IMR-90 (cell line): Measurements from ENCODE around the gene TMBIM6. TPM values are rescaled to one million over a fixed set of nuclear protein-coding genes. Genes with fewer than 3 reads are reported as not detected.
A peak's percentile ranks its signal among the peaks of the same experiment; 100 is the strongest.

ENCODE experiments used
- ATAC-seq: fragments of 200-7000 bp; cut with Tn5 transposase; 2 replicates; pipeline ENCODE4 v1.9.1; 2020; ENCODE audit warnings: low read depth, mild to moderate bottlenecking, moderate library complexity
- BruUV-seq: library from RNA; stranded (reverse); fragments of 400-500 nt; replicated peaks from 2 replicates; lab custom pipeline; 2021; lab: Mats Ljungman, UMichigan
- CTCF ChIA-PET: fragments of 300-600 bp; formaldehyde crosslinking; extraction: SDS; loops from one replicate; lab custom pipeline; 2021; ENCODE audit warnings: antibody characterized with exemption; lab: Yijun Ruan, JAX
- POLR2A ChIA-PET: fragments of 300-600 bp; sonication (Branson Sonifier 250); formaldehyde crosslinking; loops from one replicate; lab custom pipeline; 2022; ENCODE audit warnings: antibody characterized with exemption; ENCODE audit not compliant: unreplicated experiment; lab: Charles Lee
- DNase-seq: peaks from one replicate; pipeline ENCODE4 v3.0.0; 2013
- H2AFZ ChIP-seq: replicated peaks from 2 replicates; pipeline ENCODE3; 2013; ENCODE audit warnings: low read length, mild to moderate bottlenecking; ENCODE audit not compliant: poor library complexity
- H2AK5ac ChIP-seq: 2 replicates; pipeline ENCODE4 v1.6.1; 2013; ENCODE audit warnings: low read depth, low read length, inconsistent platforms
- H2AK9ac ChIP-seq: replicated peaks from 2 replicates; pipeline ENCODE3; 2013; ENCODE audit warnings: mild to moderate bottlenecking, low read depth, low read length, moderate library complexity; ENCODE audit not compliant: poor library complexity
- H2BK120ac ChIP-seq: 2 replicates; pipeline ENCODE4 v1.6.1; 2013; ENCODE audit warnings: low read depth, low read length, inconsistent platforms
- H2BK15ac ChIP-seq: 3 replicates; pipeline ENCODE4 v1.6.1; 2013; ENCODE audit warnings: low read depth, low read length, inconsistent platforms
- H2BK20ac ChIP-seq: 2 replicates; pipeline ENCODE4 v1.6.1; 2013; ENCODE audit warnings: low read depth, mild to moderate bottlenecking, inconsistent platforms, low read length, moderate library complexity
- H2BK5ac ChIP-seq: 2 replicates; pipeline ENCODE4 v1.6.1; 2013; ENCODE audit warnings: mild to moderate bottlenecking, low read depth, low read length, inconsistent platforms; ENCODE audit not compliant: poor library complexity, severe bottlenecking
- H3K14ac ChIP-seq: replicated peaks from 2 replicates; pipeline ENCODE4 v1.6.1; 2013; ENCODE audit warnings: low read depth, low read length, inconsistent platforms
- H3K18ac ChIP-seq: 2 replicates; pipeline ENCODE4 v1.6.1; 2013; ENCODE audit warnings: low read depth, low read length, control low read depth
- H3K23ac ChIP-seq: 2 replicates; pipeline ENCODE4 v1.6.1; 2013; ENCODE audit warnings: low read depth, low read length, inconsistent platforms
- H3K27ac ChIP-seq: 2 replicates; pipeline ENCODE4 v1.5.1; 2013; ENCODE audit warnings: mild to moderate bottlenecking, control low read depth, low read length; ENCODE audit not compliant: insufficient read depth
- H3K27me3 ChIP-seq: 2 replicates; pipeline ENCODE4 v1.6.1; 2013; ENCODE audit warnings: low read length; ENCODE audit not compliant: control insufficient read depth, insufficient read depth
- H3K36me3 ChIP-seq: 2 replicates; pipeline ENCODE4 v1.6.1; 2013; ENCODE audit warnings: low read length, mixed read lengths; ENCODE audit not compliant: control insufficient read depth, insufficient read depth
- H3K4ac ChIP-seq: 2 replicates; pipeline ENCODE4 v1.6.1; 2013; ENCODE audit warnings: low read depth, low read length, inconsistent platforms
- H3K4me1 ChIP-seq: 2 replicates; pipeline ENCODE4 v1.6.1; 2013; ENCODE audit warnings: low read length, mixed read lengths; ENCODE audit not compliant: control insufficient read depth, insufficient read depth
- H3K4me2 ChIP-seq: 2 replicates; pipeline ENCODE4 v1.6.1; 2013; ENCODE audit warnings: low read depth, mild to moderate bottlenecking, control low read depth, low read length, moderate library complexity
- H3K4me3 ChIP-seq: 2 replicates; pipeline ENCODE4 v1.5.1; 2013; ENCODE audit warnings: low read depth, mild to moderate bottlenecking, control low read depth, low read length, moderate library complexity; ENCODE audit not compliant: insufficient read depth
- H3K56ac ChIP-seq: 2 replicates; pipeline ENCODE4 v1.6.1; 2013; ENCODE audit warnings: low read length, inconsistent platforms; ENCODE audit not compliant: insufficient read depth; ENCODE audit errors: extremely low read depth
- H3K79me1 ChIP-seq, 2 experiments: 2 replicates each; pipeline ENCODE4 v1.6.1; 2013; ENCODE audit warnings: low read length in 2 of 2, inconsistent platforms in 1 of 2, low read depth in 1 of 2
- H3K9ac ChIP-seq: 2 replicates; pipeline ENCODE4 v1.6.1; 2013; ENCODE audit warnings: low read depth, low read length, control low read depth
- H3K9me1 ChIP-seq: 2 replicates; pipeline ENCODE4 v1.6.1; 2013; ENCODE audit warnings: low read length, inconsistent platforms; ENCODE audit not compliant: insufficient read depth
- H3K9me3 ChIP-seq: 2 replicates; pipeline ENCODE4 v1.6.1; 2013; ENCODE audit warnings: low read length; ENCODE audit not compliant: control insufficient read depth, insufficient read depth
- H4K20me1 ChIP-seq: 2 replicates; pipeline ENCODE4 v1.6.1; 2013; ENCODE audit warnings: low read length, inconsistent platforms; ENCODE audit not compliant: insufficient read depth
- H4K5ac ChIP-seq: 2 replicates; pipeline ENCODE4 v1.6.1; 2013; ENCODE audit warnings: mild to moderate bottlenecking, low read depth, low read length, control low read depth
- H4K8ac ChIP-seq, 2 experiments: 2 replicates each; pipeline ENCODE4 v1.6.1; 2013; ENCODE audit warnings: low read depth in 2 of 2, low read length in 2 of 2, control low read depth in 1 of 2, inconsistent platforms in 1 of 2
- H4K91ac ChIP-seq: 2 replicates; pipeline ENCODE4 v1.6.1; 2013; ENCODE audit warnings: low read depth, low read length, inconsistent platforms; ENCODE audit not compliant: insufficient read depth
- MAFK ChIP-seq: IDR thresholded peaks from 2 replicates; pipeline ENCODE4 v1.6.1; 2012; ENCODE audit warnings: low read depth, low read length, improper control_type of control experiment
- MXI1 ChIP-seq: IDR thresholded peaks from 2 replicates; pipeline ENCODE4 v1.6.1; 2012; ENCODE audit warnings: low read depth, mild to moderate bottlenecking, low read length, moderate library complexity, borderline replicate concordance
- POLR2A ChIP-seq: IDR thresholded peaks from 2 replicates; pipeline ENCODE4 v1.6.1; 2012; ENCODE audit warnings: mild to moderate bottlenecking, low read depth, low read length
- RAD21 ChIP-seq: IDR thresholded peaks from 2 replicates; pipeline ENCODE4 v1.6.1; 2012; ENCODE audit warnings: low read length, improper control_type of control experiment
- RFX5 ChIP-seq: IDR thresholded peaks from 2 replicates; pipeline ENCODE4 v1.8.0; 2012; ENCODE audit warnings: low read depth, mild to moderate bottlenecking, low read length, moderate library complexity
- SMC3 ChIP-seq: fragments of 150-350 bp; IDR thresholded peaks from 2 replicates; pipeline ENCODE4 v1.6.1; 2016; ENCODE audit warnings: low read depth, mild to moderate bottlenecking, antibody characterized with exemption, low read length, moderate library complexity
- WGBS, 2 experiments: methylation state at CpG; one replicate each; pipeline versions ENCODE4 v1.1.5 to v1.1.7; 2013; ENCODE audit warnings: missing lambda C conversion rate in 2 of 2; ENCODE audit not compliant: insufficient read length in 1 of 2; ENCODE audit errors: extremely low coverage in 2 of 2; 5-methylcytosine and 5-hydroxymethylcytosine counted together
- dilution Hi-C: fragments of 300-500 bp; cut with HindIII; formaldehyde crosslinking; loops from one replicate; pipeline ENCODE4 v1.14.3; 2018; ENCODE audit warnings: low sequenced_read_pairs; ENCODE audit not compliant: unreplicated experiment
- in situ Hi-C: fragments of 300-500 bp; cut with MboI; formaldehyde crosslinking; loops from 3 replicates; pipeline ENCODE4 v1.14.3; 2019; ENCODE audit warnings: low sequenced_read_pairs, inconsistent platforms, mixed read lengths
- intact Hi-C: fragments of 100-400 bp; cut with micrococcal nuclease; formaldehyde crosslinking; loops from 2 replicates; pipeline ENCODE4 v1.10.0; 2022
- polyA plus RNA-seq, 3 experiments: library from polyadenylated mRNA; depleted of rRNA; stranded (reverse); fragments of >200 nt; gene quantifications; 2 replicates each; pipeline ENCODE4 v1.2.3, GENCODE V29; 2012; ENCODE audit warnings: low replicate concordance in 1 of 3
- total RNA-seq: library from RNA; depleted of rRNA; stranded (reverse); fragments of >200 nt; gene quantifications from 2 replicates; pipeline ENCODE4 v1.2.3, GENCODE V29; 2012
- TF ChIP-seq, protein P1 (sequence below): fragments of 150-350 bp; IDR thresholded peaks from 2 replicates; pipeline ENCODE4 v1.6.1; 2016; ENCODE audit warnings: low read depth, mild to moderate bottlenecking, low read length, moderate library complexity, borderline replicate concordance
- TF ChIP-seq, protein P2 (sequence below): fragments of 150-350 bp; IDR thresholded peaks from 2 replicates; pipeline ENCODE4 v1.6.1; 2017; ENCODE audit warnings: mild to moderate bottlenecking, antibody characterized with exemption, low read length, low read depth
- TF ChIP-seq, protein P3 (sequence below): conservative IDR thresholded peaks from 2 replicates; pipeline ENCODE4 v1.5.1; 2012; ENCODE audit warnings: mild to moderate bottlenecking, low read depth, low read length, improper control_type of control experiment

The TMBIM6 gene
- total and polyA plus RNA-seq, 2 of the 4 experiments (the other 2 are of a cell fraction), result 255 to 285 TPM

DNA sequence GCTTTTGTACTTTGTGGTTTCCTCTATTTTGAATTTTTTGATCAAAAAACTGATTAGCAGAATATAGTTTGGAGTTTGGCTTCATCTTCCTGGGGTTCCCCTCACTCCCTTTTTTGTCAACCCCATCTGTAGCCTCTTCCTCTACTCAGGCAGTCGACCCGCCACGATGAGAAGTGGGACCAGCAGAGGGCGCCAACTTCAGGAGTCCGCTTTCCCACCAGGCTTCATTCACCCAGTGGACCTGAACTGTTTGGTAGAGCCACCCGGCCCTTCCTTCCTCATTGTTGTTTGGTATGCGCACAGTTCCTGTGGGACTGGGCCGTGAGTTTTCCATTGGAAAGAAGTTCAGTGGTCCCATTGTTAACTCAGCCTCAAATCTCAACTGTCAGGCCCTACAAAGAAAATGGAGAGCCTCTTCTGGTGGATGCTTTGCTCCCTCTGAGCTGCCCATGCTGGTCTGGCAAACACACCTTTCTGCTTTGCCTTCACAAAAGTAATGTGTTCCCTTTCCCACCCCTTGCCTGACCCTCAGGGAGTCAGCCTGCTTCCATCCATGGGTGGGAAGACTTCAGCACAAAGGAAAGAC, 21.7 kb downstream of the TMBIM6 start:
- Histone ChIP-seq H2AK5ac (no peak overlapping the region), H3K4me1 (no peaks in the 10 kb centered on the region), H3K18ac (no peak overlapping the region), H2AK9ac (no peak overlapping the region), H2BK20ac (no peak overlapping the region), H4K5ac (no peak overlapping the region), H4K91ac (no peak overlapping the region), H2AFZ (no peak overlapping the region), H2BK120ac (no peak overlapping the region), H3K36me3 (peaks cover 56% of the 10 kb centered on the region), H3K14ac (no peak overlapping the region), H3K27ac (no peak overlapping the region), H3K9me1 (peaks cover 2% of the 10 kb centered on the region; the same call in 1 of the 2 replicates), H2BK15ac (no peak overlapping the region), H4K8ac (no peak overlapping the region), H3K27me3 (no peaks in the 10 kb centered on the region), H3K56ac (no peak overlapping the region), H3K79me1 (peaks cover 12 to 37% of the 10 kb centered on the region in 2 experiments), H3K4ac (no peak overlapping the region), H3K4me2 (no peak overlapping the region), H3K9me3 (no peaks in the 10 kb centered on the region), H4K20me1 (peaks cover 26% of the 10 kb centered on the region), H3K9ac (no peak overlapping the region), H3K4me3 (no peak overlapping the region), H2BK5ac (no peak overlapping the region), H3K23ac (no peak overlapping the region)
- CTCF ChIA-PET, result interaction anchor here (1.0 to 1.3 kb wide), 3 partner anchors 9 to 22 kb away, joined by 3 to 7 read pairs (median 5); partner anchors contain the start of gene TMBIM6
- no TSS peak for BruUV-seq
- POLR2A ChIA-PET, result no interaction called here
- TF ChIP-seq, protein P1, sequence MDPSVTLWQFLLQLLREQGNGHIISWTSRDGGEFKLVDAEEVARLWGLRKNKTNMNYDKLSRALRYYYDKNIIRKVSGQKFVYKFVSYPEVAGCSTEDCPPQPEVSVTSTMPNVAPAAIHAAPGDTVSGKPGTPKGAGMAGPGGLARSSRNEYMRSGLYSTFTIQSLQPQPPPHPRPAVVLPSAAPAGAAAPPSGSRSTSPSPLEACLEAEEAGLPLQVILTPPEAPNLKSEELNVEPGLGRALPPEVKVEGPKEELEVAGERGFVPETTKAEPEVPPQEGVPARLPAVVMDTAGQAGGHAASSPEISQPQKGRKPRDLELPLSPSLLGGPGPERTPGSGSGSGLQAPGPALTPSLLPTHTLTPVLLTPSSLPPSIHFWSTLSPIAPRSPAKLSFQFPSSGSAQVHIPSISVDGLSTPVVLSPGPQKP, result no peak
- TF ChIP-seq, protein P2, sequence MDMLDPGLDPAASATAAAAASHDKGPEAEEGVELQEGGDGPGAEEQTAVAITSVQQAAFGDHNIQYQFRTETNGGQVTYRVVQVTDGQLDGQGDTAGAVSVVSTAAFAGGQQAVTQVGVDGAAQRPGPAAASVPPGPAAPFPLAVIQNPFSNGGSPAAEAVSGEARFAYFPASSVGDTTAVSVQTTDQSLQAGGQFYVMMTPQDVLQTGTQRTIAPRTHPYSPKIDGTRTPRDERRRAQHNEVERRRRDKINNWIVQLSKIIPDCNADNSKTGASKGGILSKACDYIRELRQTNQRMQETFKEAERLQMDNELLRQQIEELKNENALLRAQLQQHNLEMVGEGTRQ, result no peak
- TF ChIP-seq MXI1, result no peak
- TF ChIP-seq RFX5, result no peak
- peak; percentile 28; the same call in 1 of the 2 replicates for TF ChIP-seq RAD21
- no peak for TF ChIP-seq MAFK
- TF ChIP-seq, protein P3, sequence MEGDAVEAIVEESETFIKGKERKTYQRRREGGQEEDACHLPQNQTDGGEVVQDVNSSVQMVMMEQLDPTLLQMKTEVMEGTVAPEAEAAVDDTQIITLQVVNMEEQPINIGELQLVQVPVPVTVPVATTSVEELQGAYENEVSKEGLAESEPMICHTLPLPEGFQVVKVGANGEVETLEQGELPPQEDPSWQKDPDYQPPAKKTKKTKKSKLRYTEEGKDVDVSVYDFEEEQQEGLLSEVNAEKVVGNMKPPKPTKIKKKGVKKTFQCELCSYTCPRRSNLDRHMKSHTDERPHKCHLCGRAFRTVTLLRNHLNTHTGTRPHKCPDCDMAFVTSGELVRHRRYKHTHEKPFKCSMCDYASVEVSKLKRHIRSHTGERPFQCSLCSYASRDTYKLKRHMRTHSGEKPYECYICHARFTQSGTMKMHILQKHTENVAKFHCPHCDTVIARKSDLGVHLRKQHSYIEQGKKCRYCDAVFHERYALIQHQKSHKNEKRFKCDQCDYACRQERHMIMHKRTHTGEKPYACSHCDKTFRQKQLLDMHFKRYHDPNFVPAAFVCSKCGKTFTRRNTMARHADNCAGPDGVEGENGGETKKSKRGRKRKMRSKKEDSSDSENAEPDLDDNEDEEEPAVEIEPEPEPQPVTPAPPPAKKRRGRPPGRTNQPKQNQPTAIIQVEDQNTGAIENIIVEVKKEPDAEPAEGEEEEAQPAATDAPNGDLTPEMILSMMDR, result peak; percentile 62
- TF ChIP-seq POLR2A, result no peak
- TF ChIP-seq SMC3, result peak; percentile 38
- intact Hi-C loops, result loop anchor here (2.0 kb wide), 1 partner anchor 126 kb away; no protein-coding TSS in a partner anchor
- ATAC-seq (peak; percentile 81), DNase-seq (peak; percentile 39)
- no CpG with 5 or more reads among the region's 8 CpGs for WGBS, 2 experiments
- dilution Hi-C loops, result no loop called here
- in situ Hi-C loops, result no loop called here
